Suprapubic skin (tissue), 4 donors: Measurements from ENCODE around the gene UNC13D.

Experiments used
- CTCF ChIP-seq, 2 donors: fragments of 200-600 bp in 1 of 2; fragments of 450-650 bp in 1 of 2; sonication (generic) in 1 of 2; IDR thresholded peaks; one replicate each; pipeline ENCODE4 v1.5.1; 2016 to 2019; ENCODE audit warnings: antibody characterized with exemption in 2 of 2, mild to moderate bottlenecking in 1 of 2, moderate library complexity in 1 of 2
- EP300 ChIP-seq: sonication (generic); formaldehyde crosslinking; IDR thresholded peaks from one replicate; pipeline ENCODE4 v1.6.1; 2017; ENCODE audit warnings: antibody characterized with exemption
- POLR2A ChIP-seq, 2 donors: fragments of 450-650 bp; IDR thresholded peaks; one replicate each; pipeline ENCODE4 v1.6.1; 2017; ENCODE audit warnings: antibody characterized with exemption in 2 of 2, mild to moderate bottlenecking in 2 of 2, moderate library complexity in 2 of 2
- POLR2AphosphoS5 ChIP-seq, 3 donors: sonication (generic); formaldehyde crosslinking; IDR thresholded peaks; one replicate each; pipeline ENCODE4 v1.6.1; 2017; ENCODE audit warnings: antibody characterized with exemption in 3 of 3

- TF ChIP-seq POLR2A (IDR thresholded peaks at IDR 0.05) = no peak
- no peak for TF ChIP-seq CTCF (IDR thresholded peaks at IDR 0.05)
- TF ChIP-seq EP300 = no peak
- TF ChIP-seq POLR2AphosphoS5 (IDR thresholded peaks at IDR 0.05) = no peak
Measured at GRCh38 chr17:75828076-75828400, 16.2 kb downstream of the UNC13D start.
